Measurements from ENCODE around the gene BRD3. TPM values are rescaled to one million over a fixed set of nuclear protein-coding genes. Genes with fewer than 3 reads are reported as not detected.

The BRD3 gene
- total and polyA plus RNA-seq, 2 of the 8 experiments (the other 6 are each of a cell fraction or from before 2014, with no cell fraction given): 31.0 to 82.7 TPM

DNA sequence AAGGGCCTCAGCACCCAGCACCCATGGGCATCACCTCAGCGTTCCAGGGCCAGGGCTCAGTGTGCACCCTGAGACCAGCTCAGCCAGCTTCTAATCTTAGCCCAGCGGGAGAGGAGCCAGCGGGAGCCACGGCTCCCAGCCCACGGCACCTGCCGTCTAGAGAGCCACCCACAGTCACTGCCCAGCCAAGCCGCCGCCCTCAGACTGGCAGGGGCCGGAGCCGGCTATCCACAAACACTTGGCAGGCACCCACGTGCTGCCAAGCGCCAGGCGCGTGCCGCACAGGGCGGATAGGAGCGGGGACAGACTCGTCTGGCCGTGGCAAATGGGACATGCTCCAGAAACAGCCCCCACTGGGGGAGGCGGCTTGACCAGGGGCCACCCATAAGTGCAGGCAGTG is 18.6 kb downstream of the BRD3 start (continued):
- TF ChIP-seq, protein P1, sequence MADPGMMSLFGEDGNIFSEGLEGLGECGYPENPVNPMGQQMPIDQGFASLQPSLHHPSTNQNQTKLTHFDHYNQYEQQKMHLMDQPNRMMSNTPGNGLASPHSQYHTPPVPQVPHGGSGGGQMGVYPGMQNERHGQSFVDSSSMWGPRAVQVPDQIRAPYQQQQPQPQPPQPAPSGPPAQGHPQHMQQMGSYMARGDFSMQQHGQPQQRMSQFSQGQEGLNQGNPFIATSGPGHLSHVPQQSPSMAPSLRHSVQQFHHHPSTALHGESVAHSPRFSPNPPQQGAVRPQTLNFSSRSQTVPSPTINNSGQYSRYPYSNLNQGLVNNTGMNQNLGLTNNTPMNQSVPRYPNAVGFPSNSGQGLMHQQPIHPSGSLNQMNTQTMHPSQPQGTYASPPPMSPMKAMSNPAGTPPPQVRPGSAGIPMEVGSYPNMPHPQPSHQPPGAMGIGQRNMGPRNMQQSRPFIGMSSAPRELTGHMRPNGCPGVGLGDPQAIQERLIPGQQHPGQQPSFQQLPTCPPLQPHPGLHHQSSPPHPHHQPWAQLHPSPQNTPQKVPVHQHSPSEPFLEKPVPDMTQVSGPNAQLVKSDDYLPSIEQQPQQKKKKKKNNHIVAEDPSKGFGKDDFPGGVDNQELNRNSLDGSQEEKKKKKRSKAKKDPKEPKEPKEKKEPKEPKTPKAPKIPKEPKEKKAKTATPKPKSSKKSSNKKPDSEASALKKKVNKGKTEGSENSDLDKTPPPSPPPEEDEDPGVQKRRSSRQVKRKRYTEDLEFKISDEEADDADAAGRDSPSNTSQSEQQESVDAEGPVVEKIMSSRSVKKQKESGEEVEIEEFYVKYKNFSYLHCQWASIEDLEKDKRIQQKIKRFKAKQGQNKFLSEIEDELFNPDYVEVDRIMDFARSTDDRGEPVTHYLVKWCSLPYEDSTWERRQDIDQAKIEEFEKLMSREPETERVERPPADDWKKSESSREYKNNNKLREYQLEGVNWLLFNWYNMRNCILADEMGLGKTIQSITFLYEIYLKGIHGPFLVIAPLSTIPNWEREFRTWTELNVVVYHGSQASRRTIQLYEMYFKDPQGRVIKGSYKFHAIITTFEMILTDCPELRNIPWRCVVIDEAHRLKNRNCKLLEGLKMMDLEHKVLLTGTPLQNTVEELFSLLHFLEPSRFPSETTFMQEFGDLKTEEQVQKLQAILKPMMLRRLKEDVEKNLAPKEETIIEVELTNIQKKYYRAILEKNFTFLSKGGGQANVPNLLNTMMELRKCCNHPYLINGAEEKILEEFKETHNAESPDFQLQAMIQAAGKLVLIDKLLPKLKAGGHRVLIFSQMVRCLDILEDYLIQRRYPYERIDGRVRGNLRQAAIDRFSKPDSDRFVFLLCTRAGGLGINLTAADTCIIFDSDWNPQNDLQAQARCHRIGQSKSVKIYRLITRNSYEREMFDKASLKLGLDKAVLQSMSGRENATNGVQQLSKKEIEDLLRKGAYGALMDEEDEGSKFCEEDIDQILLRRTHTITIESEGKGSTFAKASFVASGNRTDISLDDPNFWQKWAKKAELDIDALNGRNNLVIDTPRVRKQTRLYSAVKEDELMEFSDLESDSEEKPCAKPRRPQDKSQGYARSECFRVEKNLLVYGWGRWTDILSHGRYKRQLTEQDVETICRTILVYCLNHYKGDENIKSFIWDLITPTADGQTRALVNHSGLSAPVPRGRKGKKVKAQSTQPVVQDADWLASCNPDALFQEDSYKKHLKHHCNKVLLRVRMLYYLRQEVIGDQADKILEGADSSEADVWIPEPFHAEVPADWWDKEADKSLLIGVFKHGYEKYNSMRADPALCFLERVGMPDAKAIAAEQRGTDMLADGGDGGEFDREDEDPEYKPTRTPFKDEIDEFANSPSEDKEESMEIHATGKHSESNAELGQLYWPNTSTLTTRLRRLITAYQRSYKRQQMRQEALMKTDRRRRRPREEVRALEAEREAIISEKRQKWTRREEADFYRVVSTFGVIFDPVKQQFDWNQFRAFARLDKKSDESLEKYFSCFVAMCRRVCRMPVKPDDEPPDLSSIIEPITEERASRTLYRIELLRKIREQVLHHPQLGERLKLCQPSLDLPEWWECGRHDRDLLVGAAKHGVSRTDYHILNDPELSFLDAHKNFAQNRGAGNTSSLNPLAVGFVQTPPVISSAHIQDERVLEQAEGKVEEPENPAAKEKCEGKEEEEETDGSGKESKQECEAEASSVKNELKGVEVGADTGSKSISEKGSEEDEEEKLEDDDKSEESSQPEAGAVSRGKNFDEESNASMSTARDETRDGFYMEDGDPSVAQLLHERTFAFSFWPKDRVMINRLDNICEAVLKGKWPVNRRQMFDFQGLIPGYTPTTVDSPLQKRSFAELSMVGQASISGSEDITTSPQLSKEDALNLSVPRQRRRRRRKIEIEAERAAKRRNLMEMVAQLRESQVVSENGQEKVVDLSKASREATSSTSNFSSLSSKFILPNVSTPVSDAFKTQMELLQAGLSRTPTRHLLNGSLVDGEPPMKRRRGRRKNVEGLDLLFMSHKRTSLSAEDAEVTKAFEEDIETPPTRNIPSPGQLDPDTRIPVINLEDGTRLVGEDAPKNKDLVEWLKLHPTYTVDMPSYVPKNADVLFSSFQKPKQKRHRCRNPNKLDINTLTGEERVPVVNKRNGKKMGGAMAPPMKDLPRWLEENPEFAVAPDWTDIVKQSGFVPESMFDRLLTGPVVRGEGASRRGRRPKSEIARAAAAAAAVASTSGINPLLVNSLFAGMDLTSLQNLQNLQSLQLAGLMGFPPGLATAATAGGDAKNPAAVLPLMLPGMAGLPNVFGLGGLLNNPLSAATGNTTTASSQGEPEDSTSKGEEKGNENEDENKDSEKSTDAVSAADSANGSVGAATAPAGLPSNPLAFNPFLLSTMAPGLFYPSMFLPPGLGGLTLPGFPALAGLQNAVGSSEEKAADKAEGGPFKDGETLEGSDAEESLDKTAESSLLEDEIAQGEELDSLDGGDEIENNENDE (IDR thresholded peaks at IDR 0.05; ENCODE audit: insufficient replicate concordance, low read length): no peak
- no peak for TF ChIP-seq BACH1 (IDR thresholded peaks at IDR 0.05; ENCODE audit: low read length)
- no peak for TF ChIP-seq CBX5 (IDR thresholded peaks at IDR 0.05; ENCODE audit: low read depth, low read length)
- no peak for TF ChIP-seq CTBP2 (IDR thresholded peaks at IDR 0.05; ENCODE audit: borderline replicate concordance, insufficient read depth, insufficient read length, low read length)
- no peak for TF ChIP-seq CEBPB (IDR thresholded peaks at IDR 0.05; ENCODE audit: low read depth, low read length)
- TF ChIP-seq EZH2 (IDR thresholded peaks at IDR 0.05; ENCODE audit: low read depth, low read length, severe bottlenecking): no peak
- TF ChIP-seq JUN (IDR thresholded peaks at IDR 0.05; ENCODE audit: low read depth, low read length): no peak
- no peak for TF ChIP-seq EP300 (IDR thresholded peaks at IDR 0.05; ENCODE audit: borderline replicate concordance in 1 of 2, low read depth in 2 of 2, low read length in 2 of 2)
- TF ChIP-seq KDM1A (IDR thresholded peaks at IDR 0.05; ENCODE audit: borderline replicate concordance, low read length): no peak
- TF ChIP-seq GABPA (IDR thresholded peaks at IDR 0.05; ENCODE audit: borderline replicate concordance, insufficient read depth, low read length): no peak
- no peak for TF ChIP-seq SIRT6 (IDR thresholded peaks at IDR 0.05; ENCODE audit: low read length)
- no peak for TF ChIP-seq RXRA (IDR thresholded peaks at IDR 0.05; ENCODE audit: insufficient read depth, low read depth, low read length)
